Vagina (tissue), 2 donors: ENCODE data around the gene DLX1.

ENCODE experiments used
- POLR2A ChIP-seq, 2 donors: fragments of 450-650 bp; IDR thresholded peaks; one replicate each; pipeline ENCODE4 v1.6.1; 2017; ENCODE audit warnings: antibody characterized with exemption in 2 of 2, mild to moderate bottlenecking in 2 of 2, moderate library complexity in 2 of 2
- POLR2AphosphoS5 ChIP-seq, 2 donors: sonication (generic); formaldehyde crosslinking; IDR thresholded peaks; one replicate each; pipeline ENCODE4 v1.9.0; 2017; ENCODE audit warnings: antibody characterized with exemption in 2 of 2, mild to moderate bottlenecking in 2 of 2, low read depth in 1 of 2; ENCODE audit not compliant: insufficient read depth in 1 of 2
- TF ChIP-seq, protein P1 (sequence below), 3 experiments: fragments of 450-650 bp in 2 of 3; fragments of 200-600 bp in 1 of 3; sonication (generic) in 1 of 3; IDR thresholded peaks; one replicate each; pipeline ENCODE4 v1.5.1; 2017 to 2019; ENCODE audit warnings: antibody characterized with exemption in 3 of 3, mild to moderate bottlenecking in 2 of 3, moderate library complexity in 2 of 3

DNA sequence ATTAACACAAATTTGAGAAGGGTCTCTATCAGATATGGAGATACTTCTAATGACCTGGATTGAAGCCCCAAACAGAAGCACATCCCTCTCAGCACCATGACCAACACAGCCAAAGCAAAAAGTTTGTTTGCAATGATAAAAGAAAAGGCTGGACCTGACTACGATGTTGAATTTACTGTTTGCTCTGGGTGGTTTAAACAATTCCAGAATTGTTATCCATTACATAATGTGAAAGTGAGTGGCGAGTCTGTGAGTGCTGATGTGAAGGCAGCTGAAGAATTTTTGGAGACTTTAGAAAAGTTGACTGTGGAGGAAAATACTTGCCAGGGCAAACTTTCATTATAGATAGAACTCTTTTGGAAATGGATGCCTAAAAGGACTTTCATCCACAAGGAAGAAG lies 34.8 kb downstream of the DLX1 start:
- TF ChIP-seq POLR2AphosphoS5 (IDR thresholded peaks at IDR 0.05; ENCODE audit: insufficient read depth in 1 of 2, low read depth in 1 of 2), result no peak
- TF ChIP-seq POLR2A (IDR thresholded peaks at IDR 0.05), result no peak
- TF ChIP-seq, protein P1, sequence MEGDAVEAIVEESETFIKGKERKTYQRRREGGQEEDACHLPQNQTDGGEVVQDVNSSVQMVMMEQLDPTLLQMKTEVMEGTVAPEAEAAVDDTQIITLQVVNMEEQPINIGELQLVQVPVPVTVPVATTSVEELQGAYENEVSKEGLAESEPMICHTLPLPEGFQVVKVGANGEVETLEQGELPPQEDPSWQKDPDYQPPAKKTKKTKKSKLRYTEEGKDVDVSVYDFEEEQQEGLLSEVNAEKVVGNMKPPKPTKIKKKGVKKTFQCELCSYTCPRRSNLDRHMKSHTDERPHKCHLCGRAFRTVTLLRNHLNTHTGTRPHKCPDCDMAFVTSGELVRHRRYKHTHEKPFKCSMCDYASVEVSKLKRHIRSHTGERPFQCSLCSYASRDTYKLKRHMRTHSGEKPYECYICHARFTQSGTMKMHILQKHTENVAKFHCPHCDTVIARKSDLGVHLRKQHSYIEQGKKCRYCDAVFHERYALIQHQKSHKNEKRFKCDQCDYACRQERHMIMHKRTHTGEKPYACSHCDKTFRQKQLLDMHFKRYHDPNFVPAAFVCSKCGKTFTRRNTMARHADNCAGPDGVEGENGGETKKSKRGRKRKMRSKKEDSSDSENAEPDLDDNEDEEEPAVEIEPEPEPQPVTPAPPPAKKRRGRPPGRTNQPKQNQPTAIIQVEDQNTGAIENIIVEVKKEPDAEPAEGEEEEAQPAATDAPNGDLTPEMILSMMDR (IDR thresholded peaks at IDR 0.05), result no peak
